WTC11 (cell line): ENCODE data around the gene CCDC167.

Experiments used
- NFYB ChIP-seq: sonication (generic); formaldehyde crosslinking; conservative IDR thresholded peaks from 2 replicates; pipeline ENCODE4 v1.8.0; 2022; ENCODE audit warnings: low read depth, missing genetic modification reagents
- TEAD4 ChIP-seq: sonication (generic); formaldehyde crosslinking; IDR thresholded peaks from 2 replicates; pipeline ENCODE4 v1.8.0; 2022; ENCODE audit warnings: mild to moderate bottlenecking, missing genetic modification reagents
- ZBTB21 ChIP-seq: sonication (generic); formaldehyde crosslinking; IDR thresholded peaks from 2 replicates; pipeline ENCODE4 v1.8.1; 2023; ENCODE audit warnings: mild to moderate bottlenecking, missing genetic modification reagents, borderline replicate concordance
- TF ChIP-seq, protein P1 (sequence below): fragments of 200-600 bp; IDR thresholded peaks from 2 replicates; pipeline ENCODE4 v1.8.0; 2022; ENCODE audit warnings: antibody characterized with exemption

DNA sequence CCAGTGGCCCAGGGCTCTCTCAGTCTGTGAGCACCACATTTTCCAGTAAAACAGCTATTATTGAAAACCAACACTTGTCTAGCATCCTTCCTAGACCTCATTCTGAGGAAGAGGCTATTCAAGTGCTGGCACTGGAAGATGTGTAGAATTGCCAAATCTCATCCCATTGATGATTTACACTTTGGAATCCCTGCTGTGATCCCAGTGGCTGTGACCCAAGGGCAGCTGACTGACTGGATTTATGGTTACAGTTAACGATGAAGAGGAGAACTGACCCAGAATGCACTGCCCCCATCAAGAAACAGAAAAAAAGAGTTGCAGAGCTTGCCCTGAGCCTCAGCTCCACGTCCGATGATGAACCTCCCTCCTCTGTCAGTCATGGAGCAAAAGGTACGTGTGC is 64.3 kb downstream of the CCDC167 start:
- TF ChIP-seq NFYB (CRISPR knock-in tag) = no peak
- TF ChIP-seq, protein P1, sequence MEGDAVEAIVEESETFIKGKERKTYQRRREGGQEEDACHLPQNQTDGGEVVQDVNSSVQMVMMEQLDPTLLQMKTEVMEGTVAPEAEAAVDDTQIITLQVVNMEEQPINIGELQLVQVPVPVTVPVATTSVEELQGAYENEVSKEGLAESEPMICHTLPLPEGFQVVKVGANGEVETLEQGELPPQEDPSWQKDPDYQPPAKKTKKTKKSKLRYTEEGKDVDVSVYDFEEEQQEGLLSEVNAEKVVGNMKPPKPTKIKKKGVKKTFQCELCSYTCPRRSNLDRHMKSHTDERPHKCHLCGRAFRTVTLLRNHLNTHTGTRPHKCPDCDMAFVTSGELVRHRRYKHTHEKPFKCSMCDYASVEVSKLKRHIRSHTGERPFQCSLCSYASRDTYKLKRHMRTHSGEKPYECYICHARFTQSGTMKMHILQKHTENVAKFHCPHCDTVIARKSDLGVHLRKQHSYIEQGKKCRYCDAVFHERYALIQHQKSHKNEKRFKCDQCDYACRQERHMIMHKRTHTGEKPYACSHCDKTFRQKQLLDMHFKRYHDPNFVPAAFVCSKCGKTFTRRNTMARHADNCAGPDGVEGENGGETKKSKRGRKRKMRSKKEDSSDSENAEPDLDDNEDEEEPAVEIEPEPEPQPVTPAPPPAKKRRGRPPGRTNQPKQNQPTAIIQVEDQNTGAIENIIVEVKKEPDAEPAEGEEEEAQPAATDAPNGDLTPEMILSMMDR = no peak
- no peak for TF ChIP-seq TEAD4 (CRISPR knock-in tag)
- no peak for TF ChIP-seq ZBTB21 (CRISPR knock-in tag)
